Measurements from ENCODE around the gene TRIM75. TPM values are rescaled to one million over a fixed set of nuclear protein-coding genes. Genes with fewer than 3 reads are reported as not detected.

The TRIM75 gene
- total and polyA plus RNA-seq, 10 donors, result not detected

DNA sequence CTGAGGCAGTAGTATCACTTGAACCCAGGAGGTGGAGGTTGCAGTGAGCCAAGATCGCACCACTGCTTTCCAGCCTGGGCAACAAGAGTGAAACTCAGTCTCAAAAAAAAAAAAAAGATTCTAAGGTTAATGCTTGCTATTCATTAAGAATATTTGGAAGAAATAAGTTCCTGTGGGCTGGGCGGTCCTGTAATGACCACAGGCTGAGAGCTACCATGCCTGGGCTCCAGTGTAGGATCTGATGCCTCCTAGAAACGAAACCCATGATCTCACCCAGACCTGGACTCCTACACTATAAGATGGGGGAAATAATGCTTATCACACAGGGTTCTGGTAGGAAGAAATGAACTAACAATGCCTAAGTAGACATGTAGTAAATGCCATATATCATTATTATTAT is 41.2 kb downstream of the TRIM75 start:
- peaks cover 0 to 98% (median 58%) of the 10 kb centered on the region in 6 donors for H3K36me3 ChIP-seq

DNA sequence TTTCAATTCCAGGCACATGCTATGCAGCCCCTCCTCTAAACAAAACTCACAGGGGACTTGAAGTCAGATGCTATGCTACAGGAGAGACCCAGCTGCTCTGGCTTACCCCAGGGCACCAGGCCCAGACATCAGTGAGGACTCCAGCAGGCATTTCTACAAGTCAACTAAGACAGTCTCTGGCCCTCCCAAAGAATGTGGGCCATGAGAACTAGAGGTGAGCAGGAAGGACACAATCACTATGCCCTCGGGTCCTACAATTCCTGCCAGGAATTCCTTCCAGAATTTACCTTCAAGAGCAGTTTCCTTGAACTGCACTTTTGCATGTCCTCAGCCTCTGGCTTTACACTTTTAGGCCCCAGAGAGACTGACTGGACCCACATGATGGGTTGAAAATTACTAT is 41.6 kb downstream of the TRIM75 start:
- no peak for DNase-seq
- no peaks in the 10 kb centered on the region for H3K9me3 ChIP-seq
- 75 to 87% (median 81%) methylated on average over 1 of the region's 1 CpG for WGBS, 5 donors
- H3K27me3 ChIP-seq (replicated peaks in 1 of 7), result no peaks in the 10 kb centered on the region
- peaks cover 0 to 98% (median 57%) of the 10 kb centered on the region in 6 donors for H3K36me3 ChIP-seq
- intact Hi-C loops (cut with DNase I; ENCODE audit: low total_unique reads), result no loop called here
- H3K4me1 ChIP-seq, result no peaks in the 10 kb centered on the region
- H3K4me3 ChIP-seq, result no peak overlapping the region
- TF ChIP-seq, protein P1, sequence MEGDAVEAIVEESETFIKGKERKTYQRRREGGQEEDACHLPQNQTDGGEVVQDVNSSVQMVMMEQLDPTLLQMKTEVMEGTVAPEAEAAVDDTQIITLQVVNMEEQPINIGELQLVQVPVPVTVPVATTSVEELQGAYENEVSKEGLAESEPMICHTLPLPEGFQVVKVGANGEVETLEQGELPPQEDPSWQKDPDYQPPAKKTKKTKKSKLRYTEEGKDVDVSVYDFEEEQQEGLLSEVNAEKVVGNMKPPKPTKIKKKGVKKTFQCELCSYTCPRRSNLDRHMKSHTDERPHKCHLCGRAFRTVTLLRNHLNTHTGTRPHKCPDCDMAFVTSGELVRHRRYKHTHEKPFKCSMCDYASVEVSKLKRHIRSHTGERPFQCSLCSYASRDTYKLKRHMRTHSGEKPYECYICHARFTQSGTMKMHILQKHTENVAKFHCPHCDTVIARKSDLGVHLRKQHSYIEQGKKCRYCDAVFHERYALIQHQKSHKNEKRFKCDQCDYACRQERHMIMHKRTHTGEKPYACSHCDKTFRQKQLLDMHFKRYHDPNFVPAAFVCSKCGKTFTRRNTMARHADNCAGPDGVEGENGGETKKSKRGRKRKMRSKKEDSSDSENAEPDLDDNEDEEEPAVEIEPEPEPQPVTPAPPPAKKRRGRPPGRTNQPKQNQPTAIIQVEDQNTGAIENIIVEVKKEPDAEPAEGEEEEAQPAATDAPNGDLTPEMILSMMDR (IDR thresholded peaks at IDR 0.05 in 8 of 11, conservative IDR thresholded peaks at IDR 0.05 in 3 of 11), result no peak
- TF ChIP-seq POLR2AphosphoS5 (IDR thresholded peaks at IDR 0.05), result no peak
- no peak for TF ChIP-seq POLR2A (IDR thresholded peaks at IDR 0.05)
- no peak overlapping the region for H3K27ac ChIP-seq

More for the DNA sequence above, 41.2 kb downstream of the TRIM75 start:
- H3K4me1 ChIP-seq, result no peaks in the 10 kb centered on the region
- no peak for DNase-seq
- no peaks in the 10 kb centered on the region for H3K9me3 ChIP-seq
- 90 to 97% (median 94%) methylated on average over 3 of the region's 3 CpGs for WGBS, 5 donors
- no peaks in the 10 kb centered on the region for H3K27me3 ChIP-seq (replicated peaks in 1 of 7)
- H3K4me3 ChIP-seq, result no peak overlapping the region
- no peak overlapping the region for H3K27ac ChIP-seq
- intact Hi-C loops (cut with DNase I; ENCODE audit: low total_unique reads), result no loop called here
- TF ChIP-seq POLR2AphosphoS5 (IDR thresholded peaks at IDR 0.05), result no peak
- TF ChIP-seq, protein P1 (IDR thresholded peaks at IDR 0.05 in 8 of 11, conservative IDR thresholded peaks at IDR 0.05 in 3 of 11), result no peak
- no peak for TF ChIP-seq POLR2A (IDR thresholded peaks at IDR 0.05)

DNA sequence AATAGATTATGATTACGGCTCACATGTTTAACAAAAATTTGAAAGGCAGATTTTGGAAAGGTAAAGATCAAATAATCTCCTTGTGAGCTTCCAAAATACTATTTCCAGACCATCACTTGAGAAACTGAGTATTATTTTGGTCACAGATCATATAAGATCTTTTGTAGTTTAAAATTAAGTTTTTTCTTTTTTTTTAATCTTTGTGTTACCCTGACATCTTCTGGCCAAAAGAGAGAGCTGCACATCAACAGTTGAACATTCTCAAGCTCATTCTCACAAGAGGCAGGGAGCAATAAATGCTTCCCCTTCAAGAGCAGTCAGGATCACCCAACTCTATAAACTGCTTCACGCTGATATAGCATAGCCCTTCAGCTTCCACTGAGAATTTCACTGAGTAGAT is 43.1 kb downstream of the TRIM75 start:
- no peaks in the 10 kb centered on the region for H3K27me3 ChIP-seq (replicated peaks in 1 of 7)
- H3K36me3 ChIP-seq, result peaks cover 0 to 98% (median 67%) of the 10 kb centered on the region in 6 donors
- 91 to 94% (median 93%) methylated on average over 2 of the region's 2 CpGs for WGBS, 5 donors
- no peaks in the 10 kb centered on the region for H3K4me1 ChIP-seq
- TF ChIP-seq POLR2A (IDR thresholded peaks at IDR 0.05), result no peak
- TF ChIP-seq, protein P1 (IDR thresholded peaks at IDR 0.05 in 8 of 11, conservative IDR thresholded peaks at IDR 0.05 in 3 of 11), result peak in 6 of 11 experiments; percentile 12 to 45 (median 30)
- DNase-seq, result no peak
- no peak overlapping the region for H3K27ac ChIP-seq
- intact Hi-C loops (cut with DNase I; ENCODE audit: low total_unique reads), result no loop called here
- no peak overlapping the region for H3K4me3 ChIP-seq
- H3K9me3 ChIP-seq, result no peaks in the 10 kb centered on the region

DNA sequence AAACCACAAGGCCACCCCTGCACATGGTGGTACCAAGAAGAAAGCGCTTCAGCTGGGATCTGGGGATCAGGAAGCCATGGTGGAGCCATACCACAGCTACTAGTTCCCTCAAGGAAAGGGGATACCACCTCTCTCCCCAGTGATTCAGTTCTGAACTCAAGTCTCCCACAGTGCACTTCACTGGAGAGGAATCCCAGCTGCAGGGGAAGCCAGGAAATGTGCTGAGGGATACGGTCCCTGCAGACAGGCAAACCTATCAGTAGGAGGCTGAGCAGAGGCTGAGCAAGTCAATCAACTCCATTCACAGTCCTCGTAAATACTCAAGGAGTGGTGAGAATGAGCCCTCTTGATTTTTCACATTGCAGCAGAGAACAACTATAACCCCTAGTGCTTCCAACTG is 48.0 kb downstream of the TRIM75 start:
- H3K27ac ChIP-seq, result no peak overlapping the region
- no peak for TF ChIP-seq POLR2AphosphoS5 (IDR thresholded peaks at IDR 0.05)
- no peak for TF ChIP-seq POLR2A (IDR thresholded peaks at IDR 0.05)
- TF ChIP-seq, protein P1 (IDR thresholded peaks at IDR 0.05 in 8 of 11, conservative IDR thresholded peaks at IDR 0.05 in 3 of 11), result no peak
- intact Hi-C loops (cut with DNase I; ENCODE audit: low total_unique reads), result no loop called here
- H3K4me1 ChIP-seq, result no peaks in the 10 kb centered on the region
- WGBS, 5 donors, result 85 to 94% (median 91%) methylated on average over 3 of the region's 3 CpGs
- DNase-seq, result no peak
- H3K27me3 ChIP-seq (replicated peaks in 1 of 7), result no peaks in the 10 kb centered on the region
- H3K4me3 ChIP-seq, result no peak overlapping the region
- H3K36me3 ChIP-seq, result peaks cover 0 to 61% (median 44%) of the 10 kb centered on the region in 6 donors
- no peaks in the 10 kb centered on the region for H3K9me3 ChIP-seq
